ENCODE data around the gene RRAD.
"Not testable (repeated sequence)": the region's sequence is repeated elsewhere in the genome, so short reads cannot be mapped to it uniquely, and the experiment has no call there.

RRAD gene

DNA sequence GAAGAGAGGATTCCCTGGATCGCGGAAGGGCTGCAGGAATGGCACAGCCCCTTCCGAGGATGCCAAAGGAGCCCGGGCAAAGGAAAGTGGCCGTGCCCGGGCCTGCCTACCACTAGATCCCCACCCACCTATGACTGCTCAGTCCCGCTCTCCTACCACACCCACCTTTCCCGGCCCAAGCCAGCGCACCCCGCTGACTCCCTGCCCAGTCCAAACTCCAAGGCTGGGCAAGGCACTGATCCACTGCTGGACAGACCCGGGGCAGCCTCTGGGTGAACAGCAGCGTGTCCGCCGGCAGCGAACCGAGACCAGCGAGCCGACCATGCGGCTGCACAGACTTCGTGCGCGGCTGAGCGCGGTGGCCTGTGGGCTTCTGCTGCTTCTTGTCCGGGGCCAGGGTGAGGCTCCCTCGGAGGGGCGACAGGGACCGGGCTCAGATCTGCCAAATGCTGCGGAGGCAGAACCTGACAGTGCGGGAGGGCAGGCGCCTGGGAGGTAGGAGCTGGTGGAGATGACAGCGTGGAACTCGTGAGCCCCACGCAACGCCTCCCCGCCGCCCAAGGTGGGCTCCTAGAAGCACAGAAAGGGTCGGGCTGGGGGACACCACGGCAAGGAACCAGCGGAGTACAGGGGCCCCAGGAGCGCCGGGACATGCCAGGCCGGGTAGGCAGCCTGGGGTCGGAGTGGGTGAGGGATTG lies 10.1 kb upstream of the RRAD start, which contains the start of gene CES2:
CES2 (plus strand) TSS at position 203 of the 698 bp plus-strand sequence; CDS start at position 323, 120 bp downstream.
- WGBS (ENCODE audit: extremely low coverage, insufficient coverage, insufficient read length), result no CpG with 5 or more reads among the region's 44 CpGs
- H2BK120ac ChIP-seq (ENCODE audit: insufficient read depth, low read length, poor library complexity), result peak within 1 kb of the TSS; percentile 74
- no peak within 1 kb of the TSS for H3K23ac ChIP-seq (ENCODE audit: low read length)
- peaks cover 9% of the 10 kb centered on the region for H3K79me2 ChIP-seq (ENCODE audit: control insufficient read depth, insufficient read depth, low read length, poor library complexity)
- peak within 1 kb of the TSS; percentile 58 for H2BK5ac ChIP-seq (ENCODE audit: low read depth, low read length, poor library complexity)
- peak within 1 kb of the TSS; percentile 91 for H4K91ac ChIP-seq (ENCODE audit: low read depth, low read length)
- H3K27me3 ChIP-seq (ENCODE audit: insufficient read depth, low read length), result no peaks in the 10 kb centered on the region
- H3K18ac ChIP-seq (ENCODE audit: low read length), result peak within 1 kb of the TSS; percentile 98
- peaks cover 8% of the 10 kb centered on the region for H3K79me1 ChIP-seq (ENCODE audit: low read length)
- H2AK5ac ChIP-seq (ENCODE audit: low read length), result peak within 1 kb of the TSS; percentile 96
- H3K4me1 ChIP-seq (ENCODE audit: control insufficient read depth in 1 of 2, insufficient read depth in 2 of 2, low read length in 2 of 2), result peaks cover 15 to 16% of the 10 kb centered on the region in 2 experiments
- peaks cover 22% of the 10 kb centered on the region in 2 experiments for H3K36me3 ChIP-seq (ENCODE audit: control insufficient read depth in 1 of 2, insufficient read depth in 2 of 2, low read length in 2 of 2)
- H4K12ac ChIP-seq (ENCODE audit: low read depth, low read length), result peak within 1 kb of the TSS; percentile 88
- peak within 1 kb of the TSS; percentile 84 for H3K4ac ChIP-seq (ENCODE audit: low read depth, low read length)
- peak within 1 kb of the TSS; percentile 97 for H3K4me3 ChIP-seq (ENCODE audit: low read depth, low read length)
- H2BK12ac ChIP-seq (ENCODE audit: low read length), result no peak within 1 kb of the TSS
- peak within 1 kb of the TSS; percentile 96 for H3K14ac ChIP-seq (ENCODE audit: low read length)
- peak within 1 kb of the TSS; percentile 46 for H3K27ac ChIP-seq (ENCODE audit: low read depth, low read length)
- H4K8ac ChIP-seq (ENCODE audit: low read depth, low read length), result peak within 1 kb of the TSS; percentile 95
- H2AFZ ChIP-seq (ENCODE audit: insufficient read depth, low read length, poor library complexity), result peak within 1 kb of the TSS; percentile 98
- peak in 1 of 2 donors; percentile 25 for DNase-seq
- peak within 1 kb of the TSS; percentile 81 for H3K4me2 ChIP-seq (ENCODE audit: low read length)
- peak within 1 kb of the TSS; percentile 98 for H3K9ac ChIP-seq (ENCODE audit: low read length)
- H3K9me3 ChIP-seq (ENCODE audit: insufficient read depth, low read depth, low read length), result no peaks in the 10 kb centered on the region

DNA sequence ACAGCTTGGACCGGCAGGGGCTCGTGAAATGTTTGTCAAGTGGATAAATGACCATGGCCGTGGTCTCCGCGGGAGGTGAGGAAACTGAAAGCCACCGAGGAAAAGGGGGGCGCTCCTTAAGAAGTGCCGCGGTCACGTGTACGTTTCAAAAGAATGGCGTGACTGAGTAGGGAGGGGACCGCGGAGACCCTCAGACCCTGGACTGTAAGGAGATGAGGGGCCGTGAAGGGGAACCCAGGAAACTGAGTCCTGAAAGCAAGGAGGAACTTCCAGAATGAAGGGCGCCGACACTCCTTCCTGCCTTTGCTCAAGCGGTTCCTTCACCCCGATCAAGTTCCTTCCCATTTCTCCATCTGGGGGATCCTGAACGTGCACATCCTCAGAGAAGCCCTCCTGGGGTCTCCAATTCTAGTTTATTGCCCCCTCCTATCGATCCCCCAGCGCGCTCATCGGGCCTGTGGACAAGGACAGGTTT lies 9.5 kb upstream of the RRAD start:
- Histone ChIP-seq H2AFZ (ENCODE audit: insufficient read depth, low read length, poor library complexity) (peak overlapping the region; percentile 98), H2BK120ac (ENCODE audit: insufficient read depth, low read length, poor library complexity) (peak overlapping the region; percentile 74), H2BK5ac (ENCODE audit: low read depth, low read length, poor library complexity) (peak overlapping the region; percentile 58), H3K14ac (ENCODE audit: low read length) (peak overlapping the region; percentile 96), H3K4me2 (ENCODE audit: low read length) (peak overlapping the region; percentile 81), H4K91ac (ENCODE audit: low read depth, low read length) (peak overlapping the region; percentile 91), H3K4me1 (ENCODE audit: control insufficient read depth in 1 of 2, insufficient read depth in 2 of 2, low read length in 2 of 2) (peaks cover 15 to 16% of the 10 kb centered on the region in 2 experiments), H3K4ac (ENCODE audit: low read depth, low read length) (peak overlapping the region; percentile 84), H4K8ac (ENCODE audit: low read depth, low read length) (peak overlapping the region; percentile 95), H3K36me3 (ENCODE audit: control insufficient read depth in 1 of 2, insufficient read depth in 2 of 2, low read length in 2 of 2) (peaks cover 17% of the 10 kb centered on the region in 2 experiments), H3K4me3 (ENCODE audit: low read depth, low read length) (peak overlapping the region; percentile 97), H3K9ac (ENCODE audit: low read length) (peak overlapping the region; percentile 98), H2AK5ac (ENCODE audit: low read length) (peak overlapping the region; percentile 96), H3K18ac (ENCODE audit: low read length) (peak overlapping the region; percentile 98), H4K12ac (ENCODE audit: low read depth, low read length) (peak overlapping the region; percentile 88)
- not testable (repeated sequence) for H3K79me1 ChIP-seq (ENCODE audit: low read length); H2BK12ac ChIP-seq (ENCODE audit: low read length); H3K27ac ChIP-seq (ENCODE audit: low read depth, low read length); H3K23ac ChIP-seq (ENCODE audit: low read length); DNase-seq; H3K27me3 ChIP-seq (ENCODE audit: insufficient read depth, low read length); H3K9me3 ChIP-seq (ENCODE audit: insufficient read depth, low read depth, low read length); H3K79me2 ChIP-seq (ENCODE audit: control insufficient read depth, insufficient read depth, low read length, poor library complexity)
- no CpG with 5 or more reads among the region's 24 CpGs for WGBS (ENCODE audit: extremely low coverage, insufficient coverage, insufficient read length)

DNA sequence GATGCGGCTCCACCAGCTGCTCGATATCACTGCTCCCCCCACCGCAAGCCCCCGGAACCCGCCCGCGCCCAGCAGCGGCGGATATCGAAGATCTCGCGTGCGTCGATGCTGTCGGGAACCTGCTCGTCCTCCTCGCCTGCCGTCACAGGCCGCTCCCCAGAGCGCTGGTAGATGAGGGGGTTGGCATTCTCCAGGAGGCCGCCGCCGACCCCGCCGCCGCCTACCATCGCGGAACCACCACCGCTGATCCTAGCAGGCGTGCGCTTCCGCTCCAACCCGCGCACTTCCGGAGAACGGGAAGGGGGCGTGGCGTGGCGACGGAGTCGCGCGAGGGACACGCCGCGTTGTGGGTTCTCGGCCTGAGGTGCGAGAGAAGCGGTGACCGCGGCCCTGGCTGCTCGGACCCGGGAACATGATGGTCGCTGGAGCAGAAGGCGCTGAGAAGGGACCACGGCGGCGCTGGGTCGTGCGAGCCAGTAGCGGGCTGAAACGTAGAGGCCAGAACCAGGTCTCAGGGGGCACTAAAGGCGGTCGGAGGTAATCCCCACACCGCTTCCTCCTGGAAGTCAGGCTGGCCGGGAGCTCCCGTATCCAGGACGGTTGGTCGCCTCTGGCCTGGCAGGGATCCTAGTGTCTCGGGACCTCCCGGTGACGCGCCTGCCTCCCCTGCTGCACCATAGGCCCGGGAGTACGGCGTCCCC lies 9.0 kb upstream of the RRAD start, which contains the start of gene CIAO2B:
CIAO2B (minus strand) TSS at position 265 of the 701 bp plus-strand sequence; CDS start at position 227, 38 bp downstream.
- peak within 1 kb of the TSS; percentile 98 for H3K18ac ChIP-seq (ENCODE audit: low read length)
- no peaks in the 10 kb centered on the region for H3K9me3 ChIP-seq (ENCODE audit: insufficient read depth, low read depth, low read length)
- peak within 1 kb of the TSS; percentile 91 for H4K12ac ChIP-seq (ENCODE audit: low read depth, low read length)
- peak within 1 kb of the TSS; percentile 95 for H4K8ac ChIP-seq (ENCODE audit: low read depth, low read length)
- peak within 1 kb of the TSS; percentile 98 for H3K9ac ChIP-seq (ENCODE audit: low read length)
- peak within 1 kb of the TSS; percentile 46 for H3K27ac ChIP-seq (ENCODE audit: low read depth, low read length)
- H3K23ac ChIP-seq (ENCODE audit: low read length), result peak within 1 kb of the TSS; percentile 62
- H2BK5ac ChIP-seq (ENCODE audit: low read depth, low read length, poor library complexity), result peak within 1 kb of the TSS; percentile 58
- peaks cover 16% of the 10 kb centered on the region in 2 experiments for H3K36me3 ChIP-seq (ENCODE audit: control insufficient read depth in 1 of 2, insufficient read depth in 2 of 2, low read length in 2 of 2)
- peak within 1 kb of the TSS; percentile 74 for H2BK120ac ChIP-seq (ENCODE audit: insufficient read depth, low read length, poor library complexity)
- no CpG with 5 or more reads among the region's 76 CpGs for WGBS (ENCODE audit: extremely low coverage, insufficient coverage, insufficient read length)
- H2AFZ ChIP-seq (ENCODE audit: insufficient read depth, low read length, poor library complexity), result peak within 1 kb of the TSS; percentile 98
- peak within 1 kb of the TSS; percentile 97 for H3K4me3 ChIP-seq (ENCODE audit: low read depth, low read length)
- peak within 1 kb of the TSS; percentile 85 for H3K4ac ChIP-seq (ENCODE audit: low read depth, low read length)
- H3K4me2 ChIP-seq (ENCODE audit: low read length), result peak within 1 kb of the TSS; percentile 81
- H3K4me1 ChIP-seq (ENCODE audit: control insufficient read depth in 1 of 2, insufficient read depth in 2 of 2, low read length in 2 of 2), result peaks cover 15 to 16% of the 10 kb centered on the region in 2 experiments
- DNase-seq, result peak; percentile 74 to 90
- H4K91ac ChIP-seq (ENCODE audit: low read depth, low read length), result peak within 1 kb of the TSS; percentile 91
- H2BK12ac ChIP-seq (ENCODE audit: low read length), result no peak within 1 kb of the TSS
- peak within 1 kb of the TSS; percentile 96 for H3K14ac ChIP-seq (ENCODE audit: low read length)
- H2AK5ac ChIP-seq (ENCODE audit: low read length), result peak within 1 kb of the TSS; percentile 96
- peaks cover 9% of the 10 kb centered on the region for H3K79me2 ChIP-seq (ENCODE audit: control insufficient read depth, insufficient read depth, low read length, poor library complexity)
- H3K27me3 ChIP-seq (ENCODE audit: insufficient read depth, low read length), result no peaks in the 10 kb centered on the region
- peaks cover 8% of the 10 kb centered on the region for H3K79me1 ChIP-seq (ENCODE audit: low read length)

DNA sequence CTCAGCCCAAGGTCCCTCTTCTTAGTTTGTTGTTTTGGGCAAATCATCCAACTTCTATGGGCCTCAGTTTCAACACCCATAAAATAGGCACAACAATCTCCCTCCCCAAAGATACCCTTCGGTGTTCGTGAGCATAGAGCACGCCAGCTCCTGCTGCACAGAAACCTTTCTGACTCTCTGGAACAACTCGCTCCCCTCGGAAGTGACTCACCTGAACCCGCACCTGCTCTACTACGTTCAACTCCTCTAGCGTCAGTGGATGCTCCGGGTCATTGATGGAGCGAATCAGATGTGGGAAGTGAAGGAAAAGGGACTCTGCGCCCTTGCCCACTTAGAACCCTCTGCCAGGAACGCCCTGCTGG lies 8.4 kb upstream of the RRAD start:
- Histone ChIP-seq H4K8ac (ENCODE audit: low read depth, low read length) (peak overlapping the region; percentile 95), H3K4me2 (ENCODE audit: low read length) (peak overlapping the region; percentile 81), H2BK5ac (ENCODE audit: low read depth, low read length, poor library complexity) (no peak overlapping the region), H3K36me3 (ENCODE audit: control insufficient read depth in 1 of 2, insufficient read depth in 2 of 2, low read length in 2 of 2) (peaks cover 11% of the 10 kb centered on the region in 2 experiments), H3K27ac (ENCODE audit: low read depth, low read length) (no peak overlapping the region), H3K18ac (ENCODE audit: low read length) (peak overlapping the region; percentile 79), H3K79me2 (ENCODE audit: control insufficient read depth, insufficient read depth, low read length, poor library complexity) (peaks cover 9% of the 10 kb centered on the region), H3K23ac (ENCODE audit: low read length) (no peak overlapping the region), H2BK12ac (ENCODE audit: low read length) (no peak overlapping the region), H3K4me3 (ENCODE audit: low read depth, low read length) (peak overlapping the region; percentile 97), H3K79me1 (ENCODE audit: low read length) (peaks cover 8% of the 10 kb centered on the region), H3K14ac (ENCODE audit: low read length) (peak overlapping the region; percentile 79), H3K9ac (ENCODE audit: low read length) (peak overlapping the region; percentile 89), H3K4ac (ENCODE audit: low read depth, low read length) (peak overlapping the region; percentile 85), H3K4me1 (ENCODE audit: control insufficient read depth in 1 of 2, insufficient read depth in 2 of 2, low read length in 2 of 2) (peaks cover 15 to 16% of the 10 kb centered on the region in 2 experiments), H2AFZ (ENCODE audit: insufficient read depth, low read length, poor library complexity) (peak overlapping the region; percentile 98), H4K91ac (ENCODE audit: low read depth, low read length) (peak overlapping the region; percentile 86), H2BK120ac (ENCODE audit: insufficient read depth, low read length, poor library complexity) (no peak overlapping the region), H3K27me3 (ENCODE audit: insufficient read depth, low read length) (no peaks in the 10 kb centered on the region), H3K9me3 (ENCODE audit: insufficient read depth, low read depth, low read length) (no peaks in the 10 kb centered on the region), H4K12ac (ENCODE audit: low read depth, low read length) (peak overlapping the region; percentile 91), H2AK5ac (ENCODE audit: low read length) (peak overlapping the region; percentile 3)
- no CpG with 5 or more reads among the region's 12 CpGs for WGBS (ENCODE audit: extremely low coverage, insufficient coverage, insufficient read length)
- DNase-seq, result peak; percentile 80
